Psoas muscle (tissue), 8 donors: ENCODE measurements around the gene ZSWIM9. TPM values are rescaled to one million over a fixed set of nuclear protein-coding genes. Genes with fewer than 3 reads are reported as not detected.

ENCODE experiments used
- ATAC-seq, 4 donors: fragments of 200-7000 bp; cut with Tn5 transposase; one replicate each; pipeline ENCODE4 v1.9.1; 2020; ENCODE audit warnings: moderate library complexity in 3 of 4, mild to moderate bottlenecking in 2 of 4
- DNase-seq, 2 donors: peaks; one replicate each; pipeline ENCODE4 v3.0.0-alpha.2; 2020
- H3K27ac ChIP-seq: fragments of 200-600 bp; one replicate; pipeline ENCODE4 v1.8.0; 2022
- H3K27me3 ChIP-seq, 3 donors: fragments of 200-600 bp in 1 of 3; one replicate each; pipeline versions ENCODE4 v1.6.1 to v1.8.0; 2013 to 2022; ENCODE audit warnings: low read length in 2 of 3, mild to moderate bottlenecking in 2 of 3, moderate library complexity in 1 of 3; ENCODE audit not compliant: insufficient read depth in 3 of 3
- H3K36me3 ChIP-seq, 2 donors: fragments of 200-600 bp in 1 of 2; one replicate each; pipeline versions ENCODE4 v1.6.1 to v1.8.0; 2013 to 2022; ENCODE audit warnings: low read depth in 1 of 2, mild to moderate bottlenecking in 1 of 2, moderate library complexity in 1 of 2; ENCODE audit not compliant: insufficient read depth in 1 of 2
- H3K4me1 ChIP-seq: fragments of 200-600 bp; one replicate; pipeline ENCODE4 v1.8.0; 2022
- H3K4me3 ChIP-seq: fragments of 200-600 bp; one replicate; pipeline ENCODE4 v1.8.0; 2022; ENCODE audit warnings: mild to moderate bottlenecking
- H3K9me3 ChIP-seq: fragments of 200-600 bp; one replicate; pipeline ENCODE4 v1.8.0; 2022
- CTCF ChIP-seq: fragments of 200-600 bp; IDR thresholded peaks from one replicate; pipeline ENCODE4 v1.8.0; 2022; ENCODE audit warnings: antibody characterized with exemption
- WGBS, 3 donors: extraction: QIAGEN DNeasy Blood & Tissue Kit; methylation state at CpG; one replicate each; pipeline versions ENCODE4 v1.1.6 to v1.1.7; 2013; 5-methylcytosine and 5-hydroxymethylcytosine counted together
- intact Hi-C, 2 donors: fragments of 100-400 bp; cut with DNase I; formaldehyde crosslinking; loops; one replicate each; pipeline versions ENCODE4 v1.11.0 to v1.14.2; 2022
- polyA plus RNA-seq, 3 donors: library from polyadenylated mRNA; stranded (reverse); fragments of 200-250 nt; gene quantifications; one replicate each; pipeline ENCODE4 v1.2.3, GENCODE V29; 2013
- total RNA-seq, 4 donors: library from RNA; stranded (reverse); fragmentation: NEBNext Ultra II Directional in 2 of 4; extraction: Animal tissue kit (Norgen Biotek cat#: 25700) in 2 of 4; gene quantifications; one replicate each; pipeline versions ENCODE4 v1.2.1 to v1.2.4, GENCODE V29; 2021 to 2023
- donor health status: healthy with polysubstance abuse.
- donor health status: DM: no; HTN: no; CAD: no; lungs with moderate emphysema.
- donor health status: Bipolar disorder and iron deficiency.
- donor health status: healthy.
- donor health status: DM: yes; HTN: yes; CAD: no.
- donor health status: DM: no; HTN: no; CAD: no.
- donor health status: DM: no; HTN: no; CAD: no.
- donor health status: DM: yes; HTN: yes; CAD: no.

The ZSWIM9 gene
- total and polyA plus RNA-seq, 7 donors, result 3.0 to 10.5 (median 5.2) TPM

GRCh38 chr19:48244281-48244680, 73.8 kb downstream of the ZSWIM9 start:
- 55 to 72% (median 69%) methylated on average over 5 of the region's 5 CpGs for WGBS, 3 donors
- no peak overlapping the region for H3K27ac ChIP-seq
- ATAC-seq, result no peak

GRCh38 chr19:48246101-48246500, 75.6 kb downstream of the ZSWIM9 start:
- Histone ChIP-seq H3K27ac (no peak overlapping the region), H3K4me1 (no peaks in the 10 kb centered on the region), H3K27me3 (no peaks in the 10 kb centered on the region), H3K36me3 (peaks cover 0 to 49% of the 10 kb centered on the region in 2 donors), H3K4me3 (peak overlapping the region; percentile 5), H3K9me3 (no peaks in the 10 kb centered on the region)
- 68 to 72% (median 68%) methylated on average over 5 of the region's 5 CpGs for WGBS, 3 donors
- no peak for DNase-seq
- TF ChIP-seq CTCF, result no peak
- no peak for ATAC-seq
- intact Hi-C loops, result no loop called here

More at GRCh38 chr19:48244281-48244680, 73.8 kb downstream of the ZSWIM9 start:
- Histone ChIP-seq H3K36me3 (peaks cover 0 to 59% of the 10 kb centered on the region in 2 donors), H3K4me1 (peaks cover 8% of the 10 kb centered on the region), H3K27me3 (no peaks in the 10 kb centered on the region), H3K9me3 (no peaks in the 10 kb centered on the region), H3K4me3 (no peak overlapping the region)
- intact Hi-C loops, result no loop called here
- no peak for TF ChIP-seq CTCF
- no peak for DNase-seq

GRCh38 chr19:48247212-48247611, 76.7 kb downstream of the ZSWIM9 start:
- no peak for TF ChIP-seq CTCF
- peaks cover 0 to 40% of the 10 kb centered on the region in 2 donors for H3K36me3 ChIP-seq
- intact Hi-C loops, result no loop called here
- peak overlapping the region; percentile 56 for H3K4me3 ChIP-seq
- DNase-seq (no peak), ATAC-seq (no peak)
- no peaks in the 10 kb centered on the region for H3K9me3 ChIP-seq
- H3K27ac ChIP-seq, result no peak overlapping the region
- no peaks in the 10 kb centered on the region for H3K4me1 ChIP-seq
- H3K27me3 ChIP-seq, result no peaks in the 10 kb centered on the region
- 89 to 95% (median 92%) methylated on average over 3 of the region's 3 CpGs for WGBS, 3 donors

Other genes starting within 250 kb of the ZSWIM9 start
- not detected for gene BSPH1, start 178.5 kb upstream of the ZSWIM9 start, total RNA-seq
- not detected for gene BSPH1, start 178.5 kb upstream of the ZSWIM9 start, polyA plus RNA-seq
- gene ELSPBP1, start 176.0 kb upstream of the ZSWIM9 start, total RNA-seq, result not detected
- gene ELSPBP1, start 176.0 kb upstream of the ZSWIM9 start, polyA plus RNA-seq, result not detected
- gene CABP5, start 126.6 kb upstream of the ZSWIM9 start, total RNA-seq, result under 1 TPM in 1 of 4 donors, not detected in 3; 0.18 TPM
- not detected for gene CABP5, start 126.6 kb upstream of the ZSWIM9 start, polyA plus RNA-seq
- 100 to 1,000 TPM in 1 of 4 donors, 10 to 100 TPM in 3; 34.2 to 114 (median 70.8) TPM for gene PLA2G4C, start 59.9 kb upstream of the ZSWIM9 start, total RNA-seq
- 10 to 100 TPM; 11.8 to 23.9 (median 21.9) TPM for gene PLA2G4C, start 59.9 kb upstream of the ZSWIM9 start, polyA plus RNA-seq
- 1 to 10 TPM; 2.6 to 4.9 (median 3.1) TPM for gene LIG1, start 336 bp upstream of the ZSWIM9 start, total RNA-seq
- gene LIG1, start 336 bp upstream of the ZSWIM9 start, polyA plus RNA-seq, result 1 to 10 TPM; 3.3 to 5.2 (median 3.4) TPM
- 10 to 100 TPM; 21.8 to 36.2 (median 31.2) TPM for gene CARD8, start 85.2 kb downstream of the ZSWIM9 start, total RNA-seq
- gene CARD8, start 85.2 kb downstream of the ZSWIM9 start, polyA plus RNA-seq, result 10 to 100 TPM; 15.7 to 26.0 (median 21.2) TPM
- under 1 TPM in 1 of 4 donors, not detected in 3; 0.20 TPM for gene ZNF114, start 99.4 kb downstream of the ZSWIM9 start, total RNA-seq
- under 1 TPM; 0.04 to 0.13 (median 0.05) TPM for gene ZNF114, start 99.4 kb downstream of the ZSWIM9 start, polyA plus RNA-seq
- 10 to 100 TPM in 3 of 4 donors, 1 to 10 TPM in 1; 8.9 to 15.2 (median 14.1) TPM for gene EMP3, start 154.9 kb downstream of the ZSWIM9 start, total RNA-seq
- 10 to 100 TPM in 2 of 3 donors, 1 to 10 TPM in 1; 8.9 to 13.7 (median 13.6) TPM for gene EMP3, start 154.9 kb downstream of the ZSWIM9 start, polyA plus RNA-seq
- 10 to 100 TPM; 52.0 to 65.1 (median 57.7) TPM for gene TMEM143, start 193.3 kb downstream of the ZSWIM9 start, total RNA-seq
- gene TMEM143, start 193.3 kb downstream of the ZSWIM9 start, polyA plus RNA-seq, result 10 to 100 TPM; 17.1 to 41.9 (median 41.5) TPM
- gene SYNGR4, start 193.7 kb downstream of the ZSWIM9 start, total RNA-seq, result not detected
- gene SYNGR4, start 193.7 kb downstream of the ZSWIM9 start, polyA plus RNA-seq, result under 1 TPM in 1 of 3 donors, not detected in 2; 0.04 TPM
- gene KDELR1, start 220.9 kb downstream of the ZSWIM9 start, total RNA-seq, result 10 to 100 TPM; 56.5 to 71.0 (median 62.9) TPM
- gene KDELR1, start 220.9 kb downstream of the ZSWIM9 start, polyA plus RNA-seq, result 10 to 100 TPM; 37.0 to 48.7 (median 40.0) TPM
- gene GRIN2D, start 223.0 kb downstream of the ZSWIM9 start, total RNA-seq, result under 1 TPM; 0.04 to 0.21 (median 0.06) TPM
- gene GRIN2D, start 223.0 kb downstream of the ZSWIM9 start, polyA plus RNA-seq, result under 1 TPM; 0.03 to 0.07 (median 0.04) TPM